A549 (cell line): Measurements from ENCODE around the gene CCDC187.

Source experiments
- CBX2 ChIP-seq: fragments of 200-600 bp; sonication (generic); IDR thresholded peaks from 2 replicates; pipeline ENCODE4 v1.6.1; 2016; ENCODE audit warnings: low read depth, mild to moderate bottlenecking, borderline replicate concordance
- CTCF ChIP-seq: fragments of >200 bp; sonication (Bioruptor Twin); formaldehyde crosslinking; IDR thresholded peaks from 3 replicates; pipeline ENCODE4 v1.5.1; 2016
- EP300 ChIP-seq, 2 experiments: fragments of >200 bp; sonication (Bioruptor Twin); formaldehyde crosslinking; IDR thresholded peaks; 2 replicates in 1 of 2; 3 replicates in 1 of 2; pipeline ENCODE4 v1.6.1; 2016 to 2017
- HMGXB4 ChIP-seq: fragments of 250-450 bp; sonication (Bioruptor Pico); IDR thresholded peaks from 2 replicates; pipeline ENCODE4 v1.5.0; 2021; ENCODE audit warnings: mild to moderate bottlenecking, moderate library complexity, borderline replicate concordance
- HOXA7 ChIP-seq: fragments of 250-450 bp; sonication (Bioruptor Pico); IDR thresholded peaks from 2 replicates; pipeline ENCODE4 v1.5.0; 2020; ENCODE audit warnings: mild to moderate bottlenecking, moderate library complexity
- MAX ChIP-seq: IDR thresholded peaks from 2 replicates; pipeline ENCODE4 v1.6.1; 2012
- TFCP2L1 ChIP-seq: fragments of 250-450 bp; sonication (Bioruptor Pico); IDR thresholded peaks from 2 replicates; pipeline ENCODE4 v1.5.0; 2021; ENCODE audit warnings: mild to moderate bottlenecking

- TF ChIP-seq TFCP2L1 (CRISPR knock-in tag): no peak
- TF ChIP-seq HMGXB4: no peak
- no peak for TF ChIP-seq CTCF
- no peak for TF ChIP-seq EP300 (IDR thresholded peaks at IDR 0.05)
- no peak for TF ChIP-seq HOXA7 (CRISPR knock-in tag)
- no peak for TF ChIP-seq MAX
- TF ChIP-seq CBX2: no peak
These were observed 13.8 kb upstream of the CCDC187 start for GRCh38 chr9:136317695-136318094.
